ENCODE measurements around the gene KDM8.
"Not testable (repeated sequence)": the region's sequence is repeated elsewhere in the genome, so short reads cannot be mapped to it uniquely, and the experiment has no call there.

DNA sequence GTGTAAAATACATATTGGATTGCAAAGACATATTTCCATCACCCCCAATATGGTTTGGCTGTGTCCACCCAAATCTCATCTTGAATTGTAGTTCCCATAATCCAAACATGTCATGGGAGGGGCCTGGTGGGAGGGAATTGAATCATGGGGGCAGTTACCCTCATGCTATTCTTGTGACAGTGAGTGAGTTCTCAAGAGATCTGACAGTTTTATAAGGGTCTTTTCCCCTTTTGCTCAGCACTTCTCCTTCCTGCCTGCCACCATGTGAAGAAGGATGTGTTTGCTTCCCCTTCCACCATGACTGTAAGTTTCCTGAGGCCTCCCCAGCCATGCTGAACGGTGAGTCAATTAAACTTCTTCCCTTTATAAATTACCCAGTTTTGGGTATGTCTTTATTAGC lies 43.8 kb downstream of the KDM8 start:
- TF ChIP-seq, protein P1, sequence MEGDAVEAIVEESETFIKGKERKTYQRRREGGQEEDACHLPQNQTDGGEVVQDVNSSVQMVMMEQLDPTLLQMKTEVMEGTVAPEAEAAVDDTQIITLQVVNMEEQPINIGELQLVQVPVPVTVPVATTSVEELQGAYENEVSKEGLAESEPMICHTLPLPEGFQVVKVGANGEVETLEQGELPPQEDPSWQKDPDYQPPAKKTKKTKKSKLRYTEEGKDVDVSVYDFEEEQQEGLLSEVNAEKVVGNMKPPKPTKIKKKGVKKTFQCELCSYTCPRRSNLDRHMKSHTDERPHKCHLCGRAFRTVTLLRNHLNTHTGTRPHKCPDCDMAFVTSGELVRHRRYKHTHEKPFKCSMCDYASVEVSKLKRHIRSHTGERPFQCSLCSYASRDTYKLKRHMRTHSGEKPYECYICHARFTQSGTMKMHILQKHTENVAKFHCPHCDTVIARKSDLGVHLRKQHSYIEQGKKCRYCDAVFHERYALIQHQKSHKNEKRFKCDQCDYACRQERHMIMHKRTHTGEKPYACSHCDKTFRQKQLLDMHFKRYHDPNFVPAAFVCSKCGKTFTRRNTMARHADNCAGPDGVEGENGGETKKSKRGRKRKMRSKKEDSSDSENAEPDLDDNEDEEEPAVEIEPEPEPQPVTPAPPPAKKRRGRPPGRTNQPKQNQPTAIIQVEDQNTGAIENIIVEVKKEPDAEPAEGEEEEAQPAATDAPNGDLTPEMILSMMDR (IDR thresholded peaks at IDR 0.05), result not testable (repeated sequence)
- not testable (repeated sequence) for TF ChIP-seq POLR2AphosphoS5 (IDR thresholded peaks at IDR 0.05)

All from transverse colon (tissue), 4 donors.